ENCODE measurements around the gene TTC28. TPM values are rescaled to one million over a fixed set of nuclear protein-coding genes. Genes with fewer than 3 reads are reported as not detected.

The TTC28 gene
- total and polyA plus RNA-seq, 2 donors (not counting 1 experiment from before 2014, with no cell fraction given), result 8.2 to 31.4 TPM

GRCh38 chr22:28023036-28023435, 656.6 kb downstream of the TTC28 start:
- Histone ChIP-seq H3K79me2 (ENCODE audit: control insufficient read depth, insufficient read depth, low read length) (no peaks in the 10 kb centered on the region), H3K4me2 (ENCODE audit: extremely low read depth, insufficient read depth, low read length) (no peak overlapping the region), H3K4me3 (replicated peaks in 1 of 4; ENCODE audit: control extremely low read depth in 1 of 4, insufficient read depth in 1 of 4, low read depth in 3 of 4, low read length in 4 of 4) (no peak overlapping the region), H3K27me3 (ENCODE audit: control insufficient read depth, insufficient read depth, low read length) (no peaks in the 10 kb centered on the region), H3K36me3 (ENCODE audit: control insufficient read depth, insufficient read depth, low read length) (no peaks in the 10 kb centered on the region), H2AFZ (ENCODE audit: low read length) (no peak overlapping the region), H3K4me1 (ENCODE audit: control insufficient read depth, extremely low read depth, insufficient read depth, low read length) (peaks cover 7% of the 10 kb centered on the region), H4K20me1 (ENCODE audit: control insufficient read depth, extremely low read depth, insufficient read depth, low read length) (no peaks in the 10 kb centered on the region), H3K9ac (ENCODE audit: insufficient read depth, low read length) (no peak overlapping the region), H3K9me3 (ENCODE audit: control insufficient read depth, insufficient read depth, low read depth, low read length) (no peaks in the 10 kb centered on the region), H3K27ac (ENCODE audit: insufficient read depth, low read length) (no peak overlapping the region)
- TF ChIP-seq CTCF (conservative IDR thresholded peaks at IDR 0.05 in 1 of 2, IDR thresholded peaks at IDR 0.05 in 1 of 2; ENCODE audit: low read depth in 1 of 2, low read length in 2 of 2) (no peak), EZH2 (IDR thresholded peaks at IDR 0.05; ENCODE audit: low read length, missing control alignments) (no peak)
- no peak for DNase-seq (ENCODE audit: low read depth in 2 of 2)

- H3K27ac ChIP-seq (ENCODE audit: insufficient read depth, low read length), result no peak overlapping the region
- H2AFZ ChIP-seq (ENCODE audit: low read length), result no peak overlapping the region
- no peaks in the 10 kb centered on the region for H3K79me2 ChIP-seq (ENCODE audit: control insufficient read depth, insufficient read depth, low read length)
- TF ChIP-seq EZH2 (IDR thresholded peaks at IDR 0.05; ENCODE audit: low read length, missing control alignments) (no peak), CTCF (conservative IDR thresholded peaks at IDR 0.05 in 1 of 2, IDR thresholded peaks at IDR 0.05 in 1 of 2; ENCODE audit: low read depth in 1 of 2, low read length in 2 of 2) (no peak)
- H3K4me3 ChIP-seq (replicated peaks in 1 of 4; ENCODE audit: control extremely low read depth in 1 of 4, insufficient read depth in 1 of 4, low read depth in 3 of 4, low read length in 4 of 4), result no peak overlapping the region
- H3K27me3 ChIP-seq (ENCODE audit: control insufficient read depth, insufficient read depth, low read length), result no peaks in the 10 kb centered on the region
- H3K36me3 ChIP-seq (ENCODE audit: control insufficient read depth, insufficient read depth, low read length), result no peaks in the 10 kb centered on the region
- no peak overlapping the region for H3K9ac ChIP-seq (ENCODE audit: insufficient read depth, low read length)
- H3K4me2 ChIP-seq (ENCODE audit: extremely low read depth, insufficient read depth, low read length), result no peak overlapping the region
- H4K20me1 ChIP-seq (ENCODE audit: control insufficient read depth, extremely low read depth, insufficient read depth, low read length), result no peaks in the 10 kb centered on the region
- DNase-seq (ENCODE audit: low read depth in 2 of 2), result no peak
- H3K4me1 ChIP-seq (ENCODE audit: control insufficient read depth, extremely low read depth, insufficient read depth, low read length), result peaks cover 7% of the 10 kb centered on the region
- no peaks in the 10 kb centered on the region for H3K9me3 ChIP-seq (ENCODE audit: control insufficient read depth, insufficient read depth, low read depth, low read length)
Observed at GRCh38 chr22:28021998-28022660, 657.5 kb downstream of the TTC28 start.

GRCh38 chr22:28021116-28021997, 658.3 kb downstream of the TTC28 start:
- Histone ChIP-seq H3K79me2 (ENCODE audit: control insufficient read depth, insufficient read depth, low read length) (no peaks in the 10 kb centered on the region), H2AFZ (ENCODE audit: low read length) (no peak overlapping the region), H3K27ac (ENCODE audit: insufficient read depth, low read length) (no peak overlapping the region), H3K4me1 (ENCODE audit: control insufficient read depth, extremely low read depth, insufficient read depth, low read length) (peaks cover 7% of the 10 kb centered on the region), H3K4me2 (ENCODE audit: extremely low read depth, insufficient read depth, low read length) (no peak overlapping the region), H3K36me3 (ENCODE audit: control insufficient read depth, insufficient read depth, low read length) (no peaks in the 10 kb centered on the region), H4K20me1 (ENCODE audit: control insufficient read depth, extremely low read depth, insufficient read depth, low read length) (no peaks in the 10 kb centered on the region), H3K9me3 (ENCODE audit: control insufficient read depth, insufficient read depth, low read depth, low read length) (no peaks in the 10 kb centered on the region), H3K4me3 (replicated peaks in 1 of 4; ENCODE audit: control extremely low read depth in 1 of 4, insufficient read depth in 1 of 4, low read depth in 3 of 4, low read length in 4 of 4) (no peak overlapping the region), H3K9ac (ENCODE audit: insufficient read depth, low read length) (no peak overlapping the region), H3K27me3 (ENCODE audit: control insufficient read depth, insufficient read depth, low read length) (no peaks in the 10 kb centered on the region)
- DNase-seq (ENCODE audit: low read depth in 2 of 2), result no peak
- TF ChIP-seq EZH2 (IDR thresholded peaks at IDR 0.05; ENCODE audit: low read length, missing control alignments), result no peak
- TF ChIP-seq CTCF (conservative IDR thresholded peaks at IDR 0.05 in 1 of 2, IDR thresholded peaks at IDR 0.05 in 1 of 2; ENCODE audit: low read depth in 1 of 2, low read length in 2 of 2), result no peak
